Measurements from ENCODE around the gene SULF2. TPM values are rescaled to one million over a fixed set of nuclear protein-coding genes. Genes with fewer than 3 reads are reported as not detected.
A peak's percentile ranks its signal among the peaks of the same experiment; 100 is the strongest.

The SULF2 gene
- total RNA-seq, 1 donor from 2014 or later = 97.8 TPM

DNA sequence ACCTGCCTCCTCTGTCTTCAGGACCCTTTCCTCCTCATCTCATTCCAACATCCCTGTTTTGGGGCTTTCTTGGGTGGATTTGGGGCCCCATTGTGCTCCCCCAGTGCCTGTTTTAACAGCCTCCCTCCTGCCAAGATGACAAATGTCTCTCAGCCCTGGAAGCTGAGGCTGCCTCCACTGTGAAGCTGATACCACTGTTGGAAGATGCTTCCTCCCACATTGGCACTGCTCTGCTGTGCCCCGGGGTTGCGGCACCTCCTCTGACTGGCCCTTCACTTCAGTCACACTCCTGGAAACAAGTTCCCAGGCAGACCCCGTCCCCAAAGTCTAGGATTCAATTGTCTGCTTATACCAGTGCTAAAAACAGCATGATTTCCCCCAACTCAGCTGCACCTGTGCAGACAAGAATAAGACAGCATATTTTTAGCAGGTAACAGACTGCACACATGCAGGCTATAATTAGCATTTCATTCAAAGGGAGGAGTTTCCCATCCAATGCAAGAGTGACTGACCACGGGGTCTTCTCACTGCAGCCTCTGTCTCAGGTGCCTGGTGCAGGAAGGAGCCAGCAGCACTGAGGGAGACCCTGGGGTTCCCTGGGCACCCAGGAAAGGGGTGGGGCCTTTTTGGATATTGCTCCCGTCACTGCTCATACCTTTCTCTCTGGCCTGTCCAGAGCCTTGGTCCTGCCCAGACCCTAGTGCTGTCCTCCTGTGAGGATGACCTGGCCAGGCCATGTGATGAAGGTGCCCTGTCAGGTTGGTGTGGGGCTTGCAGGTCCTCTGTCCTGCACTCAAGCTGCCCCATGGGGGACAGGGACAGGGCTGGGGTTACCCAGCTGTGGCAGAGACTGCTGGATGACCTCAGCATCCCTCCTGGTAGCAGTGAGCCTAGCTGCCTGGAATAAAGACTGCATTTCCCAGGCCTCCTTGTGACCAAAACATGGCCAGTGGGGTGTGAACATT is 31.5 kb upstream of the SULF2 start:
- H3K4me1 Mint-ChIP-seq (ENCODE audit: low read depth, unreplicated experiment) = peaks cover 6% of the 10 kb centered on the region
- H3K27me3 Mint-ChIP-seq (ENCODE audit: unreplicated experiment) = peaks cover 5% of the 10 kb centered on the region
- H3K4me3 Mint-ChIP-seq (ENCODE audit: unreplicated experiment) = no peak overlapping the region
- peaks cover 8% of the 10 kb centered on the region for H3K36me3 Mint-ChIP-seq (ENCODE audit: unreplicated experiment)
- DNase-seq = no peak
- H3K9me3 Mint-ChIP-seq (ENCODE audit: unreplicated experiment) = no peaks in the 10 kb centered on the region
- TF ChIP-seq, protein P1, sequence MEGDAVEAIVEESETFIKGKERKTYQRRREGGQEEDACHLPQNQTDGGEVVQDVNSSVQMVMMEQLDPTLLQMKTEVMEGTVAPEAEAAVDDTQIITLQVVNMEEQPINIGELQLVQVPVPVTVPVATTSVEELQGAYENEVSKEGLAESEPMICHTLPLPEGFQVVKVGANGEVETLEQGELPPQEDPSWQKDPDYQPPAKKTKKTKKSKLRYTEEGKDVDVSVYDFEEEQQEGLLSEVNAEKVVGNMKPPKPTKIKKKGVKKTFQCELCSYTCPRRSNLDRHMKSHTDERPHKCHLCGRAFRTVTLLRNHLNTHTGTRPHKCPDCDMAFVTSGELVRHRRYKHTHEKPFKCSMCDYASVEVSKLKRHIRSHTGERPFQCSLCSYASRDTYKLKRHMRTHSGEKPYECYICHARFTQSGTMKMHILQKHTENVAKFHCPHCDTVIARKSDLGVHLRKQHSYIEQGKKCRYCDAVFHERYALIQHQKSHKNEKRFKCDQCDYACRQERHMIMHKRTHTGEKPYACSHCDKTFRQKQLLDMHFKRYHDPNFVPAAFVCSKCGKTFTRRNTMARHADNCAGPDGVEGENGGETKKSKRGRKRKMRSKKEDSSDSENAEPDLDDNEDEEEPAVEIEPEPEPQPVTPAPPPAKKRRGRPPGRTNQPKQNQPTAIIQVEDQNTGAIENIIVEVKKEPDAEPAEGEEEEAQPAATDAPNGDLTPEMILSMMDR (IDR thresholded peaks at IDR 0.05; ENCODE audit: partially characterized antibody, unreplicated experiment) = no peak
- no peak overlapping the region for H3K27ac Mint-ChIP-seq (ENCODE audit: unreplicated experiment)

DNA sequence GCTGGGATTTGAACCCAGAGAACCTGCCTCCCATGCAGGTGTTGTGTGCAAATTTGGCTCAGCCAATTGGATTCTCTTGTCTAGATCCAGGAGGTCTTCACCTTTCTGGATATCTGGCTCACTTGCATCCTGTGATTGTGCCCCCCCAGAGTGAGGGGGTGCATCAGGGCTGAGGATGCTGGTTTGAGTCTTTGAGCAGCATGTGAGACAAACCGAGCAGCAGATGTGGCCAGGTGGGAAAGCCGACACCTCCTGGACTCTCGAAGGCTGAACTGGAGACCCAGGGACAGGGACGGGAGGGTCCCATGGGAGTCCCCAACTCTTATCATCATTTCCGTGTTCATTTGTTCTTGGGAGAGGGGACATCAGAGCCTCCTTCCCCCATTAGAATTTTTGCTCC is 30.6 kb upstream of the SULF2 start:
- DNase-seq = no peak
- TF ChIP-seq, protein P1 (IDR thresholded peaks at IDR 0.05; ENCODE audit: partially characterized antibody, unreplicated experiment) = no peak
- Mint-ChIP-seq H3K27ac (ENCODE audit: unreplicated experiment) (no peak overlapping the region), H3K9me3 (ENCODE audit: unreplicated experiment) (no peaks in the 10 kb centered on the region), H3K4me1 (ENCODE audit: low read depth, unreplicated experiment) (peaks cover 9% of the 10 kb centered on the region), H3K36me3 (ENCODE audit: unreplicated experiment) (peaks cover 8% of the 10 kb centered on the region), H3K27me3 (ENCODE audit: unreplicated experiment) (peaks cover 5% of the 10 kb centered on the region), H3K4me3 (ENCODE audit: unreplicated experiment) (no peak overlapping the region)

DNA sequence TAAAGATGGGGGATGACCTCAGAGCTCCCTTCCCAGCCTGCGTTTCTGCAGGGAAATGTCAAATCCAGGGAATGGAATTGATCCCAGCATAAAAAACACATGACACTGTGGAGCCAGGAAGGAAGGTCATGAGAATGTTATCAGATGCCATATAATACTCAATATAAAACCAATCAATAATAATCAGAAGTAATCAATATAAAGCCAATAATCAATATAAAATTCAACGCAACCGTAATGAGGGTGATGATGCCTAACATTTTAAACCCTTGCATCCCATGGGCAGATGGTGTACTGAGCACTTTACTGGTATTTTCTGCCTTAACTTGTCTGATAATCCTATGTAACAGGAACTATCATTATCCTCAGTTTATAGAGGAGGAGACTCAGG is 30.1 kb upstream of the SULF2 start:
- H3K36me3 Mint-ChIP-seq (ENCODE audit: unreplicated experiment) = peaks cover 8% of the 10 kb centered on the region
- DNase-seq = no peak
- TF ChIP-seq, protein P1 (IDR thresholded peaks at IDR 0.05; ENCODE audit: partially characterized antibody, unreplicated experiment) = no peak
- H3K27me3 Mint-ChIP-seq (ENCODE audit: unreplicated experiment) = peaks cover 5% of the 10 kb centered on the region
- no peaks in the 10 kb centered on the region for H3K9me3 Mint-ChIP-seq (ENCODE audit: unreplicated experiment)
- peak overlapping the region; percentile 19 for H3K27ac Mint-ChIP-seq (ENCODE audit: unreplicated experiment)
- H3K4me3 Mint-ChIP-seq (ENCODE audit: unreplicated experiment) = no peak overlapping the region
- peaks cover 9% of the 10 kb centered on the region for H3K4me1 Mint-ChIP-seq (ENCODE audit: low read depth, unreplicated experiment)

DNA sequence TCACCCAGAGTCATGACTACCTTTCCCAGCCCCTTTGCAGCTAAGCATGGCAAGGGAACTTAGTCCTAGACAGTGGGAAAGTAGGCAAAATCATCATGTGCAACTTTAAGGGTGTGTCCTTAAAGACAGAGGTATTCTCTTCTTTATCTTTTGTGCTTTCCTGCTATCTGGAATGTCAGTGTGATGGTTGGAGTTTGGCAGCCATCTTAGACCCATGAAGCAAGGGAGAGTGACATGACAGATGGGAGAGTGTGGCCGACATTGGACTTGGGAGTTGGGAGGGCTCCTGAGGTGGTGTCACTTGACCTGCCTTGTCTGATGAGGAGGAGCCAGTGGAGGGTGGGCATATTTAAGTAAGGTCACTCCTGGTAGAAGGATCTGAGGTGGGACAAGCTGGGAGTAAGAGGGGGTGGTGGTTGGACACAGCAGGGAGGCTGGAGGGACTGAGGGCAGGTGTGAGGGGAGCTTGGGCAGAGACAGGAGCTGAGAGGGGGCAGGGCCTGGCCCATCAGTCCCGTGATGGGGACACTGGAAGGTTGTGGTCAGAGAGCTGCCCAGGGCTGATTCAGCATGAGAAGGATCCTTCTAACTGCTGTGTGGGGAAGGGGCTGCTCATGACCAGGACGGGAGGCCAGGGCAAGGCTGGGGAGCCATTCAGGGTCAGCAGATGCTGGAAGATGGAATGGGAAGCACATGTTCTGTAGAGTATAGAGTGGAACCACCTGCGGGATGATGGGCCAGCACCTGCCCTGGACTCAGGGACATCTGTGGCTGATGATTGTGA is 29.5 kb upstream of the SULF2 start:
- Mint-ChIP-seq H3K36me3 (ENCODE audit: unreplicated experiment) (peaks cover 8% of the 10 kb centered on the region), H3K27ac (ENCODE audit: unreplicated experiment) (no peak overlapping the region), H3K4me1 (ENCODE audit: low read depth, unreplicated experiment) (peaks cover 9% of the 10 kb centered on the region), H3K4me3 (ENCODE audit: unreplicated experiment) (no peak overlapping the region), H3K9me3 (ENCODE audit: unreplicated experiment) (no peaks in the 10 kb centered on the region), H3K27me3 (ENCODE audit: unreplicated experiment) (peaks cover 5% of the 10 kb centered on the region)
- TF ChIP-seq, protein P1 (IDR thresholded peaks at IDR 0.05; ENCODE audit: partially characterized antibody, unreplicated experiment) = no peak
- DNase-seq = no peak
